Sigmoid colon (tissue), 3 donors: ENCODE results near the gene SCAF11.

ENCODE experiments used
- POLR2A ChIP-seq, 2 donors: fragments of 450-650 bp; IDR thresholded peaks; one replicate each; pipeline ENCODE4 v1.6.1; 2016; ENCODE audit warnings: antibody characterized with exemption in 2 of 2, mild to moderate bottlenecking in 2 of 2, moderate library complexity in 2 of 2
- TF ChIP-seq, protein P1 (sequence below), 4 experiments: fragments of 450-650 bp in 3 of 4; fragments of 200-600 bp in 1 of 4; IDR thresholded peaks; one replicate each; pipeline ENCODE4 v1.5.1; 2016 to 2019; ENCODE audit warnings: antibody characterized with exemption in 4 of 4, mild to moderate bottlenecking in 3 of 4, moderate library complexity in 2 of 4

DNA sequence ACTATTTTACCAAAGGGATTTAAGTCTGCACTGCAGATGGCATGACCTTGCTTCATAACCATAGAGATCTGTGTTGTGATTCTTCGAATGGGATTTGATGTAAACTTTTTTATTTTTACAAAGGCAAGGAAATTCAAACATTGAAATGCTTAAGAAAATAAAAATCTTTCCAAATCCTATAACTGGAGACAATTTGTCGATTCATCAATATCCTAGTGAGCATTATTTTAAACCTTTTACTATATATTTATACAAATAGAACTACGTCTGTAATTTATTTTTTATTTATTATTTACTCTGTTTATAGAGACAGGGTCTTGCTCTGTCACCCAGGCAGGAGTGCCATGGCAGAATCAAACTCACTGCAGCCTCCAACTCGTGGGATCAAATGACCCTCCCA is 14.3 kb upstream of the SCAF11 start:
- TF ChIP-seq POLR2A (IDR thresholded peaks at IDR 0.05) = no peak
- TF ChIP-seq, protein P1, sequence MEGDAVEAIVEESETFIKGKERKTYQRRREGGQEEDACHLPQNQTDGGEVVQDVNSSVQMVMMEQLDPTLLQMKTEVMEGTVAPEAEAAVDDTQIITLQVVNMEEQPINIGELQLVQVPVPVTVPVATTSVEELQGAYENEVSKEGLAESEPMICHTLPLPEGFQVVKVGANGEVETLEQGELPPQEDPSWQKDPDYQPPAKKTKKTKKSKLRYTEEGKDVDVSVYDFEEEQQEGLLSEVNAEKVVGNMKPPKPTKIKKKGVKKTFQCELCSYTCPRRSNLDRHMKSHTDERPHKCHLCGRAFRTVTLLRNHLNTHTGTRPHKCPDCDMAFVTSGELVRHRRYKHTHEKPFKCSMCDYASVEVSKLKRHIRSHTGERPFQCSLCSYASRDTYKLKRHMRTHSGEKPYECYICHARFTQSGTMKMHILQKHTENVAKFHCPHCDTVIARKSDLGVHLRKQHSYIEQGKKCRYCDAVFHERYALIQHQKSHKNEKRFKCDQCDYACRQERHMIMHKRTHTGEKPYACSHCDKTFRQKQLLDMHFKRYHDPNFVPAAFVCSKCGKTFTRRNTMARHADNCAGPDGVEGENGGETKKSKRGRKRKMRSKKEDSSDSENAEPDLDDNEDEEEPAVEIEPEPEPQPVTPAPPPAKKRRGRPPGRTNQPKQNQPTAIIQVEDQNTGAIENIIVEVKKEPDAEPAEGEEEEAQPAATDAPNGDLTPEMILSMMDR (IDR thresholded peaks at IDR 0.05) = no peak
